SK-N-SH (cell line): Measurements from ENCODE around the gene CEP63. TPM values are rescaled to one million over a fixed set of nuclear protein-coding genes. Genes with fewer than 3 reads are reported as not detected.

Experiments used
- CTCF ChIA-PET: fragments of 300-600, 350-600 bp; formaldehyde crosslinking; extraction: SDS; loops from one replicate; lab custom pipeline; 2021; lab: Yijun Ruan, JAX
- POLR2A ChIA-PET: fragments of 350-600 bp; sonication (Branson Sonifier 250); formaldehyde crosslinking; extraction: SDS; loops from one replicate; lab custom pipeline; 2020; ENCODE audit warnings: antibody characterized with exemption, inconsistent platforms; lab: Yijun Ruan, JAX
- DNase-seq: peaks from one replicate; pipeline ENCODE4 v3.0.0; 2012
- H2AFZ ChIP-seq: fragments of 200-600 bp; sonication (generic); 2 replicates; pipeline ENCODE4 v1.8.1; 2016; ENCODE audit warnings: antibody characterized with exemption, mild to moderate bottlenecking, low read depth
- H3F3A ChIP-seq: fragments of 200-600 bp; sonication (generic); replicated peaks from 2 replicates; pipeline ENCODE3; 2016; ENCODE audit warnings: antibody characterized with exemption, mild to moderate bottlenecking; ENCODE audit not compliant: insufficient read depth
- H3K27ac ChIP-seq, 2 experiments: fragments of 200-500 bp in 1 of 2; fragments of 200-600 bp in 1 of 2; sonication (Bioruptor generic) in 1 of 2; sonication (generic), shearing (Covaris generic) in 1 of 2; 2 replicates each; pipeline versions ENCODE4 v1.5.1 to v1.6.1; 2014 to 2016; ENCODE audit warnings: low read depth in 2 of 2, inconsistent platforms in 1 of 2, low read length in 1 of 2, mild to moderate bottlenecking in 1 of 2, mixed read lengths in 1 of 2
- H3K27me3 ChIP-seq: fragments of 200-600 bp; sonication (generic), shearing (Covaris generic); 2 replicates; pipeline ENCODE4 v1.6.1; 2016; ENCODE audit warnings: mixed run types; ENCODE audit not compliant: insufficient read depth
- H3K36me3 ChIP-seq, 2 experiments: fragments of 200-500 bp in 1 of 2; fragments of 200-600 bp in 1 of 2; sonication (Bioruptor generic) in 1 of 2; sonication (generic) in 1 of 2; replicated peaks in 1 of 2; 2 replicates each; pipeline versions ENCODE3 to v1.5.1; 2014 to 2016; ENCODE audit warnings: low read length in 1 of 2, mild to moderate bottlenecking in 1 of 2; ENCODE audit not compliant: insufficient read depth in 2 of 2, control insufficient read depth in 1 of 2
- H3K4me1 ChIP-seq, 2 experiments: fragments of 200-500 bp in 1 of 2; fragments of 200-600 bp in 1 of 2; sonication (Bioruptor generic) in 1 of 2; sonication (generic), shearing (Covaris generic) in 1 of 2; 2 replicates each; pipeline versions ENCODE4 v1.5.1 to v1.6.1; 2014 to 2016; ENCODE audit warnings: low read depth in 1 of 2, low read length in 1 of 2, mixed run types in 1 of 2; ENCODE audit not compliant: insufficient read depth in 2 of 2, control insufficient read depth in 1 of 2
- H3K4me2 ChIP-seq: fragments of 200-600 bp; sonication (generic), shearing (Covaris generic); 2 replicates; pipeline ENCODE4 v1.6.1; 2017; ENCODE audit warnings: mixed run types
- H3K4me3 ChIP-seq, 2 experiments: fragments of 200-500 bp in 1 of 2; fragments of 200-600 bp in 1 of 2; sonication (Bioruptor generic) in 1 of 2; sonication (generic), shearing (Covaris generic) in 1 of 2; 2 replicates each; pipeline versions ENCODE4 v1.5.1 to v1.8.1; 2014 to 2016; ENCODE audit warnings: low read depth in 2 of 2, inconsistent platforms in 1 of 2, low read length in 1 of 2, mild to moderate bottlenecking in 1 of 2, mixed read lengths in 1 of 2, moderate library complexity in 1 of 2
- H3K79me2 ChIP-seq: fragments of 200-600 bp; sonication (generic); 2 replicates; pipeline ENCODE4 v1.8.1; 2017; ENCODE audit warnings: mild to moderate bottlenecking; ENCODE audit not compliant: insufficient read depth
- H3K9ac ChIP-seq: fragments of 200-600 bp; sonication (generic); 2 replicates; pipeline ENCODE4 v1.6.1; 2017; ENCODE audit warnings: mixed run types
- H3K9me2 ChIP-seq: fragments of 200-600 bp; sonication (generic); 2 replicates; pipeline ENCODE4 v1.6.1; 2017; ENCODE audit warnings: mixed run types
- H3K9me3 ChIP-seq: fragments of 200-600 bp; sonication (generic); 2 replicates; pipeline ENCODE4 v1.6.1; 2017; ENCODE audit warnings: mixed run types, mild to moderate bottlenecking, moderate library complexity
- H4K20me1 ChIP-seq: fragments of 200-600 bp; sonication (generic); 2 replicates; pipeline ENCODE4 v1.6.1; 2017; ENCODE audit warnings: mild to moderate bottlenecking, mixed run types; ENCODE audit not compliant: insufficient read depth
- CHD2 ChIP-seq: fragments of 150-350 bp; IDR thresholded peaks from 2 replicates; pipeline ENCODE4 v1.6.1; 2018; ENCODE audit warnings: low read length; ENCODE audit not compliant: partially characterized antibody
- CTCF ChIP-seq: fragments of 200-600 bp; sonication (generic); IDR thresholded peaks from 2 replicates; pipeline ENCODE4 v1.6.1; 2017; ENCODE audit warnings: antibody characterized with exemption, mild to moderate bottlenecking, moderate library complexity
- FOSL2 ChIP-seq: IDR thresholded peaks from 2 replicates; pipeline ENCODE4 v1.4.0; 2012; ENCODE audit warnings: low read depth, mild to moderate bottlenecking, moderate library complexity, borderline replicate concordance
- FOXJ3 ChIP-seq: sonication (generic); formaldehyde crosslinking; IDR thresholded peaks from 2 replicates; pipeline ENCODE4 v1.5.1; 2020; ENCODE audit warnings: mild to moderate bottlenecking, missing genetic modification reagents
- FOXM1 ChIP-seq: IDR thresholded peaks from 2 replicates; pipeline ENCODE4 v1.4.0; 2012; ENCODE audit warnings: low read depth, mild to moderate bottlenecking
- GABPA ChIP-seq: IDR thresholded peaks from 2 replicates; pipeline ENCODE4 v1.4.0; 2012; ENCODE audit warnings: low read depth, mild to moderate bottlenecking
- GATA2 ChIP-seq: sonication (generic); formaldehyde crosslinking; IDR thresholded peaks from 2 replicates; pipeline ENCODE4 v1.5.0; 2020; ENCODE audit warnings: mild to moderate bottlenecking, missing genetic modification reagents
- JUND ChIP-seq: IDR thresholded peaks from 2 replicates; pipeline ENCODE4 v1.4.0; 2012
- MAX ChIP-seq: IDR thresholded peaks from 2 replicates; pipeline ENCODE4 v1.4.0; 2012; ENCODE audit warnings: low read depth
- MXI1 ChIP-seq: IDR thresholded peaks from 2 replicates; pipeline ENCODE4 v1.6.1; 2012; ENCODE audit warnings: mild to moderate bottlenecking, low read depth, low read length, improper control_type of control experiment
- NFIC ChIP-seq: IDR thresholded peaks from 2 replicates; pipeline ENCODE4 v1.4.0; 2012; ENCODE audit warnings: borderline replicate concordance
- RCOR1 ChIP-seq: fragments of 150-350 bp; IDR thresholded peaks from 2 replicates; pipeline ENCODE4 v1.6.1; 2017; ENCODE audit warnings: antibody characterized with exemption, low read length
- RFX5 ChIP-seq: IDR thresholded peaks from 2 replicates; pipeline ENCODE4 v1.6.1; 2012; ENCODE audit warnings: mild to moderate bottlenecking, improper control_type of control experiment, low read length
- RXRA ChIP-seq: IDR thresholded peaks from 2 replicates; pipeline ENCODE4 v1.4.0; 2012; ENCODE audit warnings: low read depth, mild to moderate bottlenecking, borderline replicate concordance
- ZBTB33 ChIP-seq: IDR thresholded peaks from 2 replicates; pipeline ENCODE4 v1.4.0; 2012; ENCODE audit warnings: low read depth, borderline replicate concordance
- WGBS: methylation state at CpG from one replicate; pipeline ENCODE4 v1.1.6; 2017; ENCODE audit warnings: low lambda C conversion rate; 5-methylcytosine and 5-hydroxymethylcytosine counted together
- polyA plus RNA-seq, 3 experiments: library from polyadenylated mRNA; depleted of rRNA; stranded (reverse); fragments of >200 nt; gene quantifications; 2 replicates each; pipeline ENCODE4 v1.2.3, GENCODE V29; 2012
- TF ChIP-seq, protein P1 (sequence below): IDR thresholded peaks from 2 replicates; pipeline ENCODE4 v1.4.0; 2012; ENCODE audit warnings: low read depth, borderline replicate concordance

The CEP63 gene
- polyA plus RNA-seq, 1 of the 3 experiments (the other 2 are of a cell fraction): 6.3 TPM

DNA sequence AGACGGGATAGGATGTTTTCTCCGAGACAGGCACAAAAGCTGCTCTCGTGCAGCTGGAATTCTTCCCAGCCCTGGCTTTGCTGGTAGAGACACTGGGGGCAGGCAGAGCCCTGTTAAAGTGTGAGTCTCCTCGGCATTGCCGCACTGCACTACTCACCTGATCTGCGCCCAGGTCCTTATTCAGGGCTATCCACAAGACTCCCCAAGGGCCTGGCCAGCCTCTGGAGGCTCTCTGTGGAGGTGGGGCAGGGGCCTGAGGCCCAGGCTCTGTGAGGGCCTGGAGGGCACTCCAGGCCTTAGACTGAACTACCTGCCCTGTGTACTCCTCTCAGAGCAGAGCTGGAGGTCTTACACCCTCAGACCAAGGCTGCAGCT lies 116.6 kb downstream of the CEP63 start:
- ChIA-PET CTCF (interaction anchor here (1.1 to 6.1 kb wide), 19 partner anchors 15 to 901 kb away, joined by 3 to 82 read pairs (median 11); partner anchors contain the start of genes EPHB1 and KY), POLR2A (interaction anchor here (1.2 kb wide), 1 partner anchor 39 kb away, joined by 5 read pairs; no protein-coding TSS in a partner anchor)
- WGBS: 34% methylated on average over 3 of the region's 6 CpGs

More for the DNA sequence above, 116.6 kb downstream of the CEP63 start:
- H4K20me1 ChIP-seq: no peaks in the 10 kb centered on the region
- H2AFZ ChIP-seq: no peak overlapping the region
- peak overlapping the region in 1 of 2 experiments; percentile 85; a peak in 2 of 4 replicates for H3K27ac ChIP-seq
- no peak overlapping the region for H3K9ac ChIP-seq
- no peaks in the 10 kb centered on the region for H3K9me3 ChIP-seq
- H3K4me2 ChIP-seq: no peak overlapping the region
- H3K4me1 ChIP-seq: peaks cover 0 to 22% of the 10 kb centered on the region in 2 experiments; a peak in 3 of 4 replicates
- DNase-seq: no peak
- H3K79me2 ChIP-seq: no peaks in the 10 kb centered on the region
- no peak for TF ChIP-seq CTCF
- no peak for TF ChIP-seq GATA2 (CRISPR knock-in tag)
- no peak for TF ChIP-seq FOSL2
- no peak for TF ChIP-seq RCOR1
- TF ChIP-seq RXRA: no peak
- no peak for TF ChIP-seq NFIC
- no peak for TF ChIP-seq MAX
- TF ChIP-seq CHD2: no peak
- no peak for TF ChIP-seq MXI1
- no peak for TF ChIP-seq FOXJ3 (CRISPR knock-in tag)
- TF ChIP-seq GABPA: no peak
- TF ChIP-seq JUND: no peak
- no peak for TF ChIP-seq FOXM1
- TF ChIP-seq, protein P1, sequence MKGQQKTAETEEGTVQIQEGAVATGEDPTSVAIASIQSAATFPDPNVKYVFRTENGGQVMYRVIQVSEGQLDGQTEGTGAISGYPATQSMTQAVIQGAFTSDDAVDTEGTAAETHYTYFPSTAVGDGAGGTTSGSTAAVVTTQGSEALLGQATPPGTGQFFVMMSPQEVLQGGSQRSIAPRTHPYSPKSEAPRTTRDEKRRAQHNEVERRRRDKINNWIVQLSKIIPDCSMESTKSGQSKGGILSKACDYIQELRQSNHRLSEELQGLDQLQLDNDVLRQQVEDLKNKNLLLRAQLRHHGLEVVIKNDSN: no peak
- TF ChIP-seq ZBTB33: no peak
- TF ChIP-seq RFX5: no peak
- H3K36me3 ChIP-seq: no peaks in the 10 kb centered on the region
- H3K4me3 ChIP-seq: no peak overlapping the region
- no peaks in the 10 kb centered on the region for H3K27me3 ChIP-seq
- H3F3A ChIP-seq: no peaks in the 10 kb centered on the region
- H3K9me2 ChIP-seq: no peaks in the 10 kb centered on the region
